Neural progenitor cell (in vitro differentiated cells): ENCODE data around the gene HOXB7. TPM values are rescaled to one million over a fixed set of nuclear protein-coding genes. Genes with fewer than 3 reads are reported as not detected.

Source experiments
- DNase-seq: peaks from one replicate; pipeline ENCODE4 v3.0.0-alpha.2; 2016; ENCODE audit warnings: low spot score
- H2AFZ ChIP-seq: fragments of 200-600 bp; sonication (generic); replicated peaks from 2 replicates; pipeline ENCODE4 v1.6.1; 2016; ENCODE audit warnings: antibody characterized with exemption
- H3F3A ChIP-seq: fragments of 200-600 bp; sonication (generic); 2 replicates; pipeline ENCODE4 v1.6.1; 2016; ENCODE audit warnings: antibody characterized with exemption, low read depth
- H3K27ac ChIP-seq: fragments of 200-600 bp; sonication (generic); 2 replicates; pipeline ENCODE4 v1.5.1; 2016; ENCODE audit warnings: mild to moderate bottlenecking
- H3K27me3 ChIP-seq: fragments of 200-600 bp; sonication (generic); 2 replicates; pipeline ENCODE4 v1.6.1; 2016; ENCODE audit warnings: mild to moderate bottlenecking, moderate library complexity
- H3K36me3 ChIP-seq: fragments of 200-600 bp; sonication (generic); 2 replicates; pipeline ENCODE4 v1.5.1; 2016
- H3K4me1 ChIP-seq: fragments of 200-600 bp; sonication (generic); 2 replicates; pipeline ENCODE4 v1.6.1; 2016; ENCODE audit warnings: mixed run types
- H3K4me2 ChIP-seq: fragments of 200-600 bp; sonication (generic); 2 replicates; pipeline ENCODE4 v1.6.1; 2016
- H3K4me3 ChIP-seq: fragments of 200-600 bp; sonication (generic); 2 replicates; pipeline ENCODE4 v1.5.1; 2016
- H3K79me2 ChIP-seq: fragments of 200-600 bp; sonication (generic); 2 replicates; pipeline ENCODE4 v1.6.1; 2016; ENCODE audit warnings: low read depth
- H3K9ac ChIP-seq: fragments of 200-600 bp; sonication (generic); 2 replicates; pipeline ENCODE4 v1.6.1; 2016
- H3K9me3 ChIP-seq: fragments of 200-600 bp; sonication (generic); 2 replicates; pipeline ENCODE4 v1.5.1; 2016; ENCODE audit warnings: low read depth
- H4K20me1 ChIP-seq: fragments of 200-600 bp; sonication (generic); 2 replicates; pipeline ENCODE4 v1.6.1; 2016; ENCODE audit warnings: low read depth
- H3K27ac Mint-ChIP-seq: 3 replicates; pipeline ENCODE4 v1.8.0; 2021; ENCODE audit warnings: mixed read lengths
- H3K27me3 Mint-ChIP-seq: 2 replicates; pipeline ENCODE4 v1.8.0; 2022; ENCODE audit warnings: low read depth, mild to moderate bottlenecking, inconsistent platforms, moderate library complexity, mixed read lengths; ENCODE audit not compliant: insufficient read depth
- H3K36me3 Mint-ChIP-seq: 3 replicates; pipeline ENCODE4 v1.8.0; 2021; ENCODE audit warnings: mixed read lengths
- H3K4me1 Mint-ChIP-seq: 3 replicates; pipeline ENCODE4 v1.8.0; 2021; ENCODE audit warnings: mixed read lengths
- H3K4me3 Mint-ChIP-seq: 3 replicates; pipeline ENCODE4 v1.8.0; 2021; ENCODE audit warnings: mild to moderate bottlenecking, moderate library complexity, mixed read lengths
- H3K9me3 Mint-ChIP-seq: 3 replicates; pipeline ENCODE4 v1.8.0; 2020; ENCODE audit warnings: mixed read lengths
- CTCF ChIP-seq: fragments of 200-600 bp; sonication (generic); IDR thresholded peaks from 2 replicates; pipeline ENCODE4 v1.5.1; 2017; ENCODE audit warnings: antibody characterized with exemption, mild to moderate bottlenecking
- EZH2 ChIP-seq: fragments of 200-600 bp; sonication (generic); IDR thresholded peaks from 2 replicates; pipeline ENCODE4 v1.6.1; 2017; ENCODE audit warnings: antibody characterized with exemption, mild to moderate bottlenecking, moderate library complexity
- EZH2phosphoT487 ChIP-seq: fragments of 200-600 bp; sonication (generic); IDR thresholded peaks from 2 replicates; pipeline ENCODE4 v1.6.1; 2017; ENCODE audit warnings: antibody characterized with exemption
- total RNA-seq: library from RNA; depleted of rRNA; stranded (reverse); fragments of >200 nt; gene quantifications from 2 replicates; pipeline ENCODE4 v1.2.3, GENCODE V29; 2015; ENCODE audit warnings: low replicate concordance

HOXB7 gene
- total RNA-seq, 1 donor from 2014 or later: not detected

GRCh38 chr17:48617471-48618255 is 6.8 kb upstream of the HOXB7 start:
- no peaks in the 10 kb centered on the region for H3K9me3 ChIP-seq
- H3K36me3 Mint-ChIP-seq: no peaks in the 10 kb centered on the region
- DNase-seq: no peak
- no peak overlapping the region for H3K27ac Mint-ChIP-seq
- H3K27me3 Mint-ChIP-seq: peaks cover 95% of the 10 kb centered on the region
- no peak overlapping the region for H3K4me3 Mint-ChIP-seq
- no peaks in the 10 kb centered on the region for H3K36me3 ChIP-seq
- peaks cover 3% of the 10 kb centered on the region for H3K4me1 Mint-ChIP-seq
- H3K4me2 ChIP-seq: no peak overlapping the region
- H3K4me1 ChIP-seq: no peaks in the 10 kb centered on the region
- H3K4me3 ChIP-seq: no peak overlapping the region
- H3F3A ChIP-seq: peaks cover 2% of the 10 kb centered on the region
- H2AFZ ChIP-seq: no peak overlapping the region
- peaks cover 10% of the 10 kb centered on the region for H3K9me3 Mint-ChIP-seq
- no peaks in the 10 kb centered on the region for H3K79me2 ChIP-seq
- peaks cover 100% of the 10 kb centered on the region for H3K27me3 ChIP-seq
- H4K20me1 ChIP-seq: peaks cover 98% of the 10 kb centered on the region
- TF ChIP-seq EZH2phosphoT487 (no peak), EZH2 (no peak), CTCF (no peak)
- no peak overlapping the region for H3K27ac ChIP-seq
- no peak overlapping the region for H3K9ac ChIP-seq

GRCh38 chr17:48616717-48617470 is 6.1 kb upstream of the HOXB7 start:
- H2AFZ ChIP-seq: no peak overlapping the region
- H3F3A ChIP-seq: peaks cover 9% of the 10 kb centered on the region
- no peaks in the 10 kb centered on the region for H3K4me1 ChIP-seq
- H3K36me3 ChIP-seq: no peaks in the 10 kb centered on the region
- no peak for TF ChIP-seq CTCF
- no peak for TF ChIP-seq EZH2
- peak; percentile 2 for TF ChIP-seq EZH2phosphoT487
- Mint-ChIP-seq H3K4me1 (peaks cover 7% of the 10 kb centered on the region), H3K9me3 (peaks cover 6% of the 10 kb centered on the region), H3K36me3 (no peaks in the 10 kb centered on the region), H3K4me3 (no peak overlapping the region), H3K27ac (no peak overlapping the region), H3K27me3 (peaks cover 93% of the 10 kb centered on the region)
- peaks cover 100% of the 10 kb centered on the region for H3K27me3 ChIP-seq
- DNase-seq: no peak
- no peak overlapping the region for H3K27ac ChIP-seq
- no peak overlapping the region for H3K4me3 ChIP-seq
- H3K79me2 ChIP-seq: no peaks in the 10 kb centered on the region
- H3K9ac ChIP-seq: no peak overlapping the region
- H3K4me2 ChIP-seq: no peak overlapping the region
- no peaks in the 10 kb centered on the region for H3K9me3 ChIP-seq
- H4K20me1 ChIP-seq: peaks cover 98% of the 10 kb centered on the region

GRCh38 chr17:48615963-48616716 is 5.3 kb upstream of the HOXB7 start:
- peak; percentile 82 for TF ChIP-seq EZH2phosphoT487
- no peak for TF ChIP-seq CTCF
- TF ChIP-seq EZH2: peak; percentile 30
- no peak overlapping the region for H3K4me3 ChIP-seq
- H3K27ac ChIP-seq: no peak overlapping the region
- no peak overlapping the region for H3K4me2 ChIP-seq
- Mint-ChIP-seq H3K4me1 (peaks cover 7% of the 10 kb centered on the region), H3K27me3 (peaks cover 93% of the 10 kb centered on the region), H3K4me3 (no peak overlapping the region), H3K9me3 (peaks cover 3% of the 10 kb centered on the region), H3K36me3 (no peaks in the 10 kb centered on the region), H3K27ac (no peak overlapping the region)
- no peak overlapping the region for H2AFZ ChIP-seq
- H3K79me2 ChIP-seq: no peaks in the 10 kb centered on the region
- H3K9me3 ChIP-seq: no peaks in the 10 kb centered on the region
- H3K27me3 ChIP-seq: peaks cover 100% of the 10 kb centered on the region
- no peaks in the 10 kb centered on the region for H3K36me3 ChIP-seq
- H3F3A ChIP-seq: peaks cover 9% of the 10 kb centered on the region
- no peak for DNase-seq
- H4K20me1 ChIP-seq: peaks cover 98% of the 10 kb centered on the region
- no peaks in the 10 kb centered on the region for H3K4me1 ChIP-seq
- no peak overlapping the region for H3K9ac ChIP-seq
